HUES6 (cell line): ENCODE measurements around the gene GLIS1.

Source experiments
- H3K27ac ChIP-seq: 2 replicates; pipeline ENCODE4 v1.7.0; 2013; ENCODE audit warnings: low read depth, mild to moderate bottlenecking, low read length, inconsistent platforms
- H3K27me3 ChIP-seq: 2 replicates; pipeline ENCODE4 v1.6.1; 2013; ENCODE audit warnings: low read length; ENCODE audit not compliant: control insufficient read depth, insufficient read depth
- H3K36me3 ChIP-seq: 2 replicates; pipeline ENCODE4 v1.6.1; 2013; ENCODE audit warnings: low read length; ENCODE audit not compliant: control insufficient read depth, insufficient read depth
- H3K4me1 ChIP-seq: 2 replicates; pipeline ENCODE4 v1.6.1; 2013; ENCODE audit warnings: low read length; ENCODE audit not compliant: control insufficient read depth, insufficient read depth
- H3K4me3 ChIP-seq: 2 replicates; pipeline ENCODE4 v1.5.1; 2013; ENCODE audit warnings: low read depth, low read length
- H3K9ac ChIP-seq: one replicate; pipeline ENCODE4 v1.6.1; 2013; ENCODE audit warnings: mild to moderate bottlenecking, low read length
- H3K9me3 ChIP-seq: 2 replicates; pipeline ENCODE4 v1.6.1; 2013; ENCODE audit warnings: low read depth, low read length; ENCODE audit not compliant: control insufficient read depth, insufficient read depth

Gene GLIS1

DNA sequence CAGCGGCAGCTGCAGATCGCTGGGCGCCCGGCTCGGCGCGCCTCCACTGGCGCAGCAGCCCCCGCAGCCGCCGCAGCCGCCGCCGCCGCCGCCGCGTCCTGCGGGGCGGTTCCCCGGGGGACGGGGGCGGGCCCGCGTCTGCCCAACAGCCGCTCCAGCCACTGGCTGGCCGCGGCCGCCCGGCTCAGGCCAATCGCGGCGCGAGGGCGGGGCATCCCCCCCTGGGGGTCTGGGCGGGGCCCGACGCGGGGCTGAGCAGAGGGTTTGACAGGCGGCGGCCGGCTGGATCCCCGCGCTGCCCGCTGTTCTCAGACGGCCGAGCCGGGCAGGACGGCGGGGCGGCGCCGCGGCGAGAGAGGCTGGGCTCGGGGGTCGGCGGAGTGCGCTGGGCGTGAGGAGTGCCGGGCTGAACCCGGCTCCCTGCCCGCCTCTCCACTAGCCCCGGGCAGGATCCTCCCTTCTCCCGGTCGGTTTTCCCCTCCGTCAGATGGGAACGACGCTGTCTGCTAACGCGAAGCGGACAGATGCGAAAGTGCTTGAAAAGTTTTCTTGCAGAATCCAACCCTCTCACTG lies at the start of gene GLIS1:
Gene GLIS1, minus strand, starts transcription at position 56 of the 573 bp plus-strand sequence. CDS start 1,100 bp downstream, outside the sequence.
- Histone ChIP-seq H3K9ac (peak within 1 kb of the TSS; percentile 46), H3K4me3 (peak within 1 kb of the TSS; percentile 88), H3K4me1 (peaks cover 32% of the 10 kb centered on the region), H3K27me3 (peaks cover 83% of the 10 kb centered on the region), H3K9me3 (0 out of 2 replicates have a peak, but pooled peaks cover 3% of the 10 kb centered on the region), H3K27ac (no peak within 1 kb of the TSS), H3K36me3 (no peaks in the 10 kb centered on the region)

DNA sequence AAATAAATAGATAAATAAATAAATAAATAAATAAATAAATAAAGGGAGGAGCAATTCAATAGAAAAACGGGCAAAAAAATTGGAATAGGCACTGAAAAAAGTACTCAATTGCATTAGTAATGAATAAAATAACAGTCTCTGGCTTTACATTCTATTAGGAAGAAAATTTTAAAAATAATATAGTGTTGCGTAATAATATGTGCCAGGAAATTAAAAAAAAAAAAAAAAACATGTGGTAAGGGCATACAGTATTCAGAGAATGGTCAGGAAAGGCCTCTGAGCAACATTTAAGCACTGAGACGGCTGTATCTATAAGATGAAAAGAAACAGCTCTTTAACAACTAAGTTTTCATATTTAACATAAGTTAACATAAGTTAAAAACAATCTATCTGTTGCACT lies 48.7 kb upstream of the GLIS1 start:
- Histone ChIP-seq H3K4me3 (no peak overlapping the region), H3K27me3 (no peaks in the 10 kb centered on the region), H3K4me1 (no peaks in the 10 kb centered on the region), H3K27ac (no peak overlapping the region), H3K9me3 (no peaks in the 10 kb centered on the region), H3K9ac (no peak overlapping the region), H3K36me3 (peaks cover 77% of the 10 kb centered on the region)

DNA sequence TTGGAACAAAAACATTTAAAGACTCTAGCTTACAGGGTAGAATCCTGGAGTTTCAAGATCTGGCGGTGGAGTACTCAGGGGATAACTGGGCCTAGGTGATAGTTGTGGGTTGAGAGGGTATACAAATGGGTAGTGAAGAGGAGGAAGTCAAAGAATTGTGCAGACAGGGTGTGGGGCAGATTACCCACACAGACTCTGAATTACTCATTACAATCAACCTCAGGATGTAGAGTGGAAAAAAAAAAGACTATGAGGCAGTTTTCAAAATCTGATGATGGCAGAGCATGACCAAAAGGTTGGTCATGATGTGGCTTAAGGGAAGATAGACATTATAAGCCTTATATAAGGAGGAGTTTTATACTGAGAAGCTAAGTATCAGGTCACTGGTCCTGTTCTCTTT lies 44.1 kb upstream of the GLIS1 start:
- Histone ChIP-seq H3K9me3 (no peaks in the 10 kb centered on the region), H3K4me3 (no peak overlapping the region), H3K9ac (no peak overlapping the region), H3K4me1 (no peaks in the 10 kb centered on the region), H3K36me3 (peaks cover 80% of the 10 kb centered on the region), H3K27ac (no peak overlapping the region), H3K27me3 (no peaks in the 10 kb centered on the region)

DNA sequence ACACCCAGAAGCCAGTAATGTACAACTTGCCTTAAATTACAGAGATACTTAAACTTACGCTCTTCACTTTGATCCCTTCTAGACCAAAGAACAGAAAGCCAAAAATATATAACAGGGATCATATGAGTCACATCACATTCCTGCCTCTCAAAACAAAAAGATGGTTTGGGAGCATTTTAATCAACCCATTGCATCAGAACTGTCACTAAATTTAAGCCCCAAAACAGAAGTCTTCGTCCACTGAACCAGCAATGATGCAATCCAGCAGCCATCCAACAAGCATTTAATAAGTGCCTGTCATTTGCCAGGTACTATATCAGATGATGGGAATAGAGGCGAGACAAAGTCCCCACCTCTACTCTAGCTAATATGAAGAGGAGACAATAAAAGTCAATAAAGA lies 42.7 kb upstream of the GLIS1 start:
- Histone ChIP-seq H3K36me3 (peaks cover 81% of the 10 kb centered on the region), H3K9ac (no peak overlapping the region), H3K27me3 (no peaks in the 10 kb centered on the region), H3K9me3 (no peaks in the 10 kb centered on the region), H3K4me3 (no peak overlapping the region), H3K27ac (no peak overlapping the region), H3K4me1 (no peaks in the 10 kb centered on the region)

DNA sequence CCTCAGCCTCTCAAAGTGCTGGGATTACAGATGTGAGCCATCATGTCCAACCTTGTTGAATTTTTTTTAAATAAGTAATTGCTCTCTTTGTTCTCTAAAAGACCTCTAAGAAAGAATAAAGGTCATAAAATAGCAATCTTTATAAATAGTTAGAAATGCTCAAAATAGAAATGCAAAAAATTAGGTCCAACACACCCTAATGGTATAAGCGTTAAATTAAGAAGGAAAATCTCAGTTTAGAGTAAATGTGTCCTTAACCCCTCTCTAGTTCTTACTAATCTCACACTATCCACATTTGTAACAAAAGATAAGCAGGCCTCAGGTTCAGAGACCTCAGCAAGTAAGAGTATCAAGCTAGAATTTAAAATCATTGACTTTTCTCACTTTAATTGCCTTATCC lies 38.3 kb upstream of the GLIS1 start:
- Histone ChIP-seq H3K27me3 (no peaks in the 10 kb centered on the region), H3K9me3 (no peaks in the 10 kb centered on the region), H3K36me3 (peaks cover 66% of the 10 kb centered on the region), H3K9ac (no peak overlapping the region), H3K27ac (no peak overlapping the region), H3K4me1 (no peaks in the 10 kb centered on the region), H3K4me3 (no peak overlapping the region)

DNA sequence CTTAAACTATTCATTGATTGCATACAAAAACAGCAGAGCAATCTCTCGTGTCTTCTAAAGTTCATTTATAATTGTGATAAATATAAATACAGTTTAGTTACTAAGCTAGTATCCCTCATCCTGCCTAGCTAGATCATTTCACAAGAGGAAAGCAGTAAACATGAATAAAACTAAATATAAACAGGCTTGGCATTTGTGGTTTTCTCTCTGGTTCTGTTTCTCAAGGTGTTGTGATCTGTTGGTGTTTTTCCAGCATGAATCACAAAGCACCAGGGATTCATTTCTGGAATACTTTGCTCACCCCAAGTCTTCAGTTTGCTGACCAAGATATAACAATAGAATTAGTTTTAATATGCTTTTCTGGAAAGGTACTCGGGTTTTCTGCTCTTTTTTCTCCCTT lies 32.7 kb upstream of the GLIS1 start:
- no peaks in the 10 kb centered on the region for H3K27me3 ChIP-seq
- no peak overlapping the region for H3K9ac ChIP-seq
- H3K27ac ChIP-seq: no peak overlapping the region
- H3K4me1 ChIP-seq: no peaks in the 10 kb centered on the region
- H3K9me3 ChIP-seq: no peaks in the 10 kb centered on the region
- H3K36me3 ChIP-seq: peaks cover 75% of the 10 kb centered on the region
- no peak overlapping the region for H3K4me3 ChIP-seq

DNA sequence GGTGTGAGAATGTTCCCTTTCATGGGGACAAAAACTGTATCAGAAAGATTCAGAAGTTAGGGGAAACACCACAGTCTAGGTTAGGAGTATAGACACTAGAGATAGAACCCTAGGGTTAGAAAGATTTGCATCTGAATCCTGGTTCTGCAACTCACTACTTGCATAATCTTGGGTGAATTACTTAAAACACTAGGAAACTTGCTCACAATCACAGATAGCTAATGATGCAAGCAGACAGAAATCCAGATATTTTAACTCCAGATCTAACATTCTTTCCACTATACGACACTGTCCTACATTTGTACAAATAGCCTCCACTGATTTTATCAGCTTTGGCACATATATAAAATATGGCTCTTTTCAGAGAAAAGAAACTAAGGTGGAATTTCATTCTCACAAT lies 30.8 kb upstream of the GLIS1 start:
- Histone ChIP-seq H3K9ac (no peak overlapping the region), H3K36me3 (peaks cover 74% of the 10 kb centered on the region), H3K4me1 (no peaks in the 10 kb centered on the region)

DNA sequence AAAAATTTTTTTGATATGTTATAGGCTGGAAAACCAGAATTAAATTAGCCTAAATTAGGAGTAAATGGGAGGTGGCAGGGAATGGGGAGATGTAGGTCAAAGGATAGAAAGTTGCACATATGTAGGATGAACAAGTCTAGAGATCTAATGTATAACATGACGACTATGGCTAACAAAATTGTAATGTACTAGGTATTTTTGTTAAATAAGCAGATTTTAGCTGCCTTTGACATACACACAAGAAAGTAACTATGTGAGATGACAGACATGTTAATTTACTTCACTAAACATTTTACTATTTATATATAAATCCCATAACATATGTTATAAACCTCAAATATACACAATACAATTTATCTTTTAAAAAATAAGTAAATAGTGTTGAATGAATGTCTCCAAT lies 30.2 kb upstream of the GLIS1 start:
- Histone ChIP-seq H3K27me3 (no peaks in the 10 kb centered on the region), H3K9ac (no peak overlapping the region), H3K4me3 (no peak overlapping the region), H3K27ac (no peak overlapping the region), H3K4me1 (no peaks in the 10 kb centered on the region), H3K36me3 (peaks cover 71% of the 10 kb centered on the region), H3K9me3 (no peaks in the 10 kb centered on the region)

More for the DNA sequence above, 30.8 kb upstream of the GLIS1 start:
- no peaks in the 10 kb centered on the region for H3K9me3 ChIP-seq
- H3K4me3 ChIP-seq: no peak overlapping the region
- no peak overlapping the region for H3K27ac ChIP-seq
- no peaks in the 10 kb centered on the region for H3K27me3 ChIP-seq

DNA sequence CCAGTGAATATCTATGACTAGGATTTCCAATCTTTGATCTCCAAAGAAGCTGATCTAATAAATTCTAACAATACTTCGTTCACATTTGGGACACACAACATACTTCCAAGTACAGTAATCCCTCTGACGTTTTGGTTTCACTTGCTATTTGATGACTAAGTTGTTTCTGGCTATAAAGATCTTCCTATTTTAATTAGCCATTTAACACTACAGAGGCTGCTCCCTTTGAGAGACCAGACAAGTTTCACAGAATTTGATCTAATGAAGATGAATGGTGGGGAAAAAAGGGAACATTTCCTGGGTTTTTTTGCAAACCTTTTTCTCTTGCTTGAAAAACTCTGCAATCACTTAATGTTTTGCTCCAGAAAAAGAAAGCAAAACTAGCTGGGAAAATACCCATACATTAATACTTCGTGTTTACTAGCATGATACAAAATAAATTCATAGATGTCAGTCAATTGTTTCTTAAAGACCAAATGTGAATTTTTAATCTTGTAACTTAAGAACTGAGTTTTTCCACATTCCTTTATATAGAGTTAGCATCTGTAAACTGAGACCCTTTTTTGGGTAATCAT lies 28.0 kb upstream of the GLIS1 start:
- Histone ChIP-seq H3K9ac (no peak overlapping the region), H3K4me1 (no peaks in the 10 kb centered on the region), H3K4me3 (no peak overlapping the region), H3K27me3 (no peaks in the 10 kb centered on the region), H3K27ac (no peak overlapping the region), H3K9me3 (no peaks in the 10 kb centered on the region), H3K36me3 (peaks cover 57% of the 10 kb centered on the region)

DNA sequence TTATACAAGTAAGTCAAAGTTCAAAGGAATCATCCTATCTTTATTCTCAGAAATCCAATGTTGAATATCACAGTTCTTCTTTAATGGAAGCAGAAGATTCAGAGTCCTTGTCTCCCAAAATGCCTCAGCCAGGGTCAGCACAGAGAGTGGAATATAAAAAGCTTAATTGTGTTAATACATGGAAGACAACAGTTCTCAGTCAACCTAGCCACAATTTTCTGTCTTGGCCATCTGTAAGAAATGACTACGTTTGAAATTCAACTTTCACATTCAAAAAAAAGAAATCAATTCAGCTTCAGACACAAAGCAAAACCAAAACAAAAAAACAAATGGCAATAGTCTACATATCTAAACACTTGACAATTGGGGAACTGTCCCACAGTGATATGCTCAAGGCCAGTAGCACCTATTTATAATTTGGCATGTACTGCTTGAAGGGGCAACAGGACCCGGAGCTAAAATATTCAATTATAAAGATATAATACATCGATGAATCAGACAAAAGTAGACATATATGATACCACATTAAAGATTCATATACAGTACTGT lies 27.3 kb upstream of the GLIS1 start:
- no peak overlapping the region for H3K27ac ChIP-seq
- no peaks in the 10 kb centered on the region for H3K4me1 ChIP-seq
- no peak overlapping the region for H3K4me3 ChIP-seq
- no peaks in the 10 kb centered on the region for H3K9me3 ChIP-seq
- H3K27me3 ChIP-seq: no peaks in the 10 kb centered on the region
- peaks cover 52% of the 10 kb centered on the region for H3K36me3 ChIP-seq
- no peak overlapping the region for H3K9ac ChIP-seq

DNA sequence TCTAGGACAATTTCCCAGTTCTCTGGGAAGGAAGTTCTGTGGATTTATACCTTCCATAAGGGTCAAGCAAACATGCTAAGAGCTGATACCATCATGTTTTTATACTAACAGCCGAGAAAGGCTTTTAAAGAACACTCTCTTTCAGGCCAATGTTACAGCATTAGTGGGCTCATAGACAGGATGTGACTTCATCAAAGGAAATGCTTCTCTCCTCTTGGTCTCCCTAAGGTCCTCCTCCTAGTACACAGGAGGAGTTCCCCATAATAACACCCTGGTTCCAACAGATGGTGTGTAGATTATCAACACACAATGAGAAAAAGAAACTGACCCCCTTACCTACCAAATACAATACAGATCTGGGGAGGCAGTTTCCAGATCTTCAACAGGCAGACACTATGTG lies 26.7 kb upstream of the GLIS1 start:
- no peaks in the 10 kb centered on the region for H3K27me3 ChIP-seq
- no peaks in the 10 kb centered on the region for H3K9me3 ChIP-seq
- peaks cover 46% of the 10 kb centered on the region for H3K36me3 ChIP-seq
- H3K27ac ChIP-seq: no peak overlapping the region
- H3K4me3 ChIP-seq: no peak overlapping the region
- no peak overlapping the region for H3K9ac ChIP-seq
- no peaks in the 10 kb centered on the region for H3K4me1 ChIP-seq
